HG02885 (cell line): Measurements from ENCODE around the gene JMJD1C.
"Not testable (repeated sequence)": the region's sequence is repeated elsewhere in the genome, so short reads cannot be mapped to it uniquely, and the experiment has no call there.

ENCODE experiments used
- ATAC-seq: cut with Tn5 transposase; IDR thresholded peaks from one replicate; pipeline ENCODE4 v1.9.1; 2021; ENCODE audit warnings: mild to moderate bottlenecking; ENCODE audit not compliant: unreplicated experiment, poor library complexity

Gene JMJD1C

DNA sequence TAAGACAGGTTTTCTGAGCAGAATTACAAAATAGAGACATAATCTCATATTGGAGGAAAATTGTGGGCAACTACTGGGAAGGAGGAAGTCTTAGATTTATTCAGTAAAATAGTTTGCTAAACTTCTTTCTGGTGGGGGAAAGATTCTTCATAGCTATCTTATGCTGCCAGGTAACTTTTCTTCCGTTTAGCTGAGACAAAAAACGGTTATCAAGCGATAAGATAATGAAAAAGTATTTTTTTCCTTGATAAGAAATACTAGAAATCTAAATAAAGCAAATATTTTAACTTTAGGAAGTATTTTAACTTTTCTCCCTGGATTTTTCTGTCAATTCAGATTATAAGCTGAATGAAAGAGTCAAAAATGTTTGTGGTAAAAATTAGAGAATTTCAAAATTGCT is 52.3 kb downstream of the JMJD1C start:
- ATAC-seq = no peak

DNA sequence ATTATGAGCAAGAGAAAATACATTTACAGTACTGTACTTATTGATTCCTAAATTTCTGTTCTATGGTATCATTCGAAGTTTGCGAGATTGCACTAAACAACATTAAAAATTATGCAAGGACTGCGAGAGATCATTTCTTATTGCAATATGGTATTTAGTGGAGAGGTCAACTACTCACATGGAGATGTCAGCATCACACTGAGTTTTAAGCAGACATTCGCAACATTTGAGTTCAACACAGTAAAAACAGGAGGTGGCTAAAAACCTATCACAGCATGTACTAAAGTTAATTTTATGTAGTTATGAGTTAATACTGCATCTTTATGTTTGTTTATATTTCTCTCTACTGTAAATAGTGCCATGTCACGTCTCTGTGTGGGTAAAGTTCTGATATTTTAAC is 53.5 kb downstream of the JMJD1C start:
- no peak for ATAC-seq

DNA sequence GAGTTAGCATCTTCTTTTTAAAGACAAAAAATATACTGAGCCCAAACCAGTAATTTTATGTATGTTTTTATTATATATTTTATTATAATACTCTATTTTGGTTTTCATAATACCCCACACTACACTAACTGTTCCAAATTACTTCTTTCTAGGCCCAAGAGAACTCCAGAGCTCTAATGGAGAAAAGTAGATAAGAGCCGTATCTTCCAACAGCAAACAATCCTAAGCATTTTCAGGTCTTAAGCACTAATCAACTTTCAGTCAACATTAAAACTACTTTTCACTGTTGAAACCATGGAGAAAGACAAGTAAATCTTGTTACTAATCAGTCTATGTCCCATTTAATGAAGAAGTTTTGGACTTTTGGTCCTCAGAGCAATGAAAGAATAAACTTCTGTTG is 55.1 kb downstream of the JMJD1C start:
- ATAC-seq = no peak

DNA sequence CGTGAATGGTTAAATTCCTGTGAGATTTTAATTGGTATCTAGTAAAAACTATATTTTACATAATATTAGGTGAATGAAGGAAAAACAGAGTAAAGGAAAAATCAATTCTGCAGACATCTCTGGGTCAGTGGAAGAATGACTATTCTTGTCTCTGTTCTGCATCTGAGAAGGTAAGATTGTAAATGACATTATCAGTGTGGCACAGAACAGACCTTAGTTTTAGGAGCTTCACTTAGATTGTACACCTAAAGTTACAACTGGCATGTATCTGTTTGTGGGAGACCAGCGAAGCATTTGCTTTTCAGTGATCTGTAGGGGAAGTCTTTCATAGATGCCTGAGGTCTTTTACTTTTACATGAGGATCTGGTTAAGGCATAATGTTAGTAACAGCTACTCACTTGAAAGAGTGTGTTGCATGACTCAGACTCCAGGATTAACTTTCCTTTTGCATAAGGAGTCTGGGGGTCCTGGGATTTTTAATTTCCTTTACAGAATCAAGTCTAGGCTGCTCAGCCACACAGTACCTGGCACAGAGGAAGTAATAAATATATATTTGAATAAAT is 56.2 kb downstream of the JMJD1C start:
- ATAC-seq = no peak

DNA sequence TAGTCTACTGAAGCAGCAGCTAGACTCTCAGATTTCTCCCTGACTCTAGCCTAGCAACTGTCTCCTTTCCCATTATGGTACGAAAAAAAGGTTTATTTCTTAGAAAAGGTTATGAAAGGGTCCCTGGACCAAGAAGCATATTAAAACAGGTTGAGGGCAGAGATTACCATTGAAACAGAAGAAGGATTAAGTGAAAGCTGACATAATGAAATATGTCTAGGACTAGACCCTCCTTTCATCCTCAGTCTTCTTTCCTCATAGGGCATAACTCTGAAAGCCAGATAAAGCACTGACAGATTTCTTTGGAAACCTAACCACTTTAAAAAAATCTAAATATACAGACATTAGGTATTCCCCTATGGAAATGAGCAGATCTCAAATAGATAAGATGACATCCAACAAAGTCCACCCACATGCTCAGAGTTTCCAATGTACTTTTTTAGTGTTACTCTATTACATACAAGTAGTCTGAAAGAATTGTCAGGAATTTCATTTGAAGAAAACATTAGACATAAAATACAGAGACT is 58.6 kb downstream of the JMJD1C start:
- no peak for ATAC-seq

DNA sequence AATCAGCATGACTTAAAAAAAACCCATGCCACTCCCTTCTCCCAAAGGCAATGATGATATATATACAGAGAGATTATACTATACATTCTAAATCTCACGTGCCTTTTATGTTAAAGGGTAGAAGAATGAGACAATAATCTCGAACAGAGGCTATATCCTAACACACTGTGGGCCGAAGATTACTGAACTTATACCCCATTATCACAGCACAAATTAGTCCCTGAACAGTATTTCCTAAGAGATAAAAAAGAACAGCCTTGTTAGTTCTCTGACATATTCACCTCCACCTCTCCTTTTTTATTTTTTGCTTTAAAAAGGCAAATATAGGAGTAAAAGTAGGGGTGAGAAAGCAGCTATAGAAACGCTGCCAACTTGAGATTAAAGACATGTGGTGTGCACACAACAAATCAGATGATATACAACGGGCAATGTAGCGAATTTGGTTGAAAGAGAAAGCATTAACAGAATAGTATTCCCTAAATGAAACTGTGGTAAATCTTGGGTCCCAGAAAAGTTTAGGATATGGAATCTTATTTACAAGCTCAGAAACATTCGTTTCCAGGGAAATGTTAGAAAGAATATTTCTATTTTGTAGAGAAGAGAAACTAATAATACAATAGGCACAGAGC is 69.5 kb downstream of the JMJD1C start:
- ATAC-seq = no peak

DNA sequence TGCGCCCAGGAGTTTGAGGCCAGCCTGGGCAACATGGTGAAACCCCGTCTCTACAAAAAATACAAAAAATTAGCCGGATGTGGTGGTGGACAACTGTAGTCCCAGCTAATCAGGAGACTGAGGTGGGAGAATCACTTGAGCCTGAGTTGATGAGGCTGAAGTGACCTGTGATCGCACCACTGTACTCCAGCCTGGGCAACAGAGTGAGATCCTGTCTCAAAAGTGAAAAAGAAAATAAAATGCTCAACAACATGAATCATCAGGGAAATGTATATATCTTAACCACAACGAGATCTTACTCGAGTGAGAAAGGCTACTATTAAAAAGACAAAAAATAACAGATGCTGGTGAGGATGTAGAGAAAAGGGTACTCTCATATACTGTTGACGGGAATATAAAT is 72.7 kb downstream of the JMJD1C start:
- ATAC-seq = no peak

DNA sequence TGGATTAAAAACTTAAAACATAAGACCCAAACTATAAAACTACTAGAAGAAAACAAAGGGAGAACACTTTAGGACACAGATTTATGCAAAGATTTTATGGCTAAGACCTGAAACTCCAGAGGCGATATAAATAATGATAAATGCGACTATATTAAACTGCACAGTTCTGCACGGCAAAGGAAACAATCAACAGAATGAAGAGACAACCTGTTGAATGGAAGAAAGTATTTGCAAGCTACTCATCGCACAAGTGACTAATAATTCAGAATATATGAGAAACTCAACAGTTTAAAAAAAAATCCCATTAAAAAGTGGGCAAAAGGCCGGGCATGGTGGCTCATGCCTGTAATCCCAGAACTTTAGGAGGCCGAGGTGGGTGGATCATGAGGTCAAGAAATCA is 73.6 kb downstream of the JMJD1C start:
- ATAC-seq = no peak

DNA sequence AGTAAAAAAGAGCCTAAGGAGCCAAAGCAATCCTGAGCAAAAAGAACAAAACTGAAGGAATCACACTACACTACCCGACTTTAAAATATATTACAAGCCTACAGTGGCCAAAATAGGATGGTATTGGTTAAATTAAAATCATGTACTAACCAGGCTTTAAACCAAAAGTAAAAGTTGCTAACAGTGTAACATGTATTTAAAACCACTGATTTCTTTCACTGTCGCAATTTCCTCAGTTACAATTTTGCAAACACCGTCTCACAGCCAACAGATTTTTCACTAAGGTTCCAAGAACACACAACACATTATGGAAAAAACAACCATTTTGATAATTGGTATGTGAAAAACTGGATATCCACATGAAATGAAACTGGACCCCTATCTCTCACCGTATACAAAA is 74.0 kb downstream of the JMJD1C start:
- ATAC-seq = no peak

DNA sequence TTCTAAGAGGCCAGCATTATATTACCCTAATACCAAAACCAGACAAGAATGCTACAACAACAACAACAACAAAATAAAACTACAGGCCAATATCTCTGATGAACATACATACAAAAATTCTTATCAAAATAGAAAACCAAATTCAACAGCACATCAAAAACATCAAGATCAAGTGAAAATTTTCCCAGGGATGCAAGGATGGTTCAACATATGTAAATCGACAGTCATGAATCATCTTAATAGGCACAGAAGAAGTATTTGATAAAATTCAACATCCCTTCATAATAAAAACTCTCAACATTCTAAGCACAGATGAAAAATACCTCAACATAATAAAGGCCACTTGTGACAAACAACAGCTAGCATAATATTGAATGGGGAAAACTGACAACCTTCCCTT is 75.3 kb downstream of the JMJD1C start:
- ATAC-seq = no peak

DNA sequence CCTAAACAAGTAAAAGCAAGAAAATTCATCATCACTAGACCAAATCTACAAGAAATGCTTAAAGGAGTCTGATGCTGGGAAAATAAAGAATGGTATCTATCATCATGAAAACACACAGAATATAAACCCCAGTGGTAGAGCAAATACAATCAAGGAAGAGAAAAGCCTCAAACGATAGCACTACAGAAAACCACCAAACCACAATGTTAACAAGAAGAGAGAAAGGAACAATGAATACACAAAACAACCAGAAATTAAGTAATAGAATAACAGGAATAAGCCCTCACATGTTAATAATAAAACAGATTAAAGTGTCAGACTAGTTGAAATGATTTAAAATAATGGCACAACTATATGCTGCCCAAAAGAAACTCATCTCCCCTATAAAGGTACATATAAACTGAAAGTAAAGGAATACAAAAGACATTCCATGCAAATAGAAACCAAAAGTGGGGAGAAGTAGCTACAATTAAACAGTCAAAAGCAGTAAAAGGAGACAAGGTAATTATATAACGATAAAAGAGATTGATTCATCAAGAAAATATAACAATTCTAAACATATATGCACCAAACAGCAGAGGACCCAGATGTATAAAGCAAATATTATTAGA is 77.3 kb downstream of the JMJD1C start:
- no peak for ATAC-seq

DNA sequence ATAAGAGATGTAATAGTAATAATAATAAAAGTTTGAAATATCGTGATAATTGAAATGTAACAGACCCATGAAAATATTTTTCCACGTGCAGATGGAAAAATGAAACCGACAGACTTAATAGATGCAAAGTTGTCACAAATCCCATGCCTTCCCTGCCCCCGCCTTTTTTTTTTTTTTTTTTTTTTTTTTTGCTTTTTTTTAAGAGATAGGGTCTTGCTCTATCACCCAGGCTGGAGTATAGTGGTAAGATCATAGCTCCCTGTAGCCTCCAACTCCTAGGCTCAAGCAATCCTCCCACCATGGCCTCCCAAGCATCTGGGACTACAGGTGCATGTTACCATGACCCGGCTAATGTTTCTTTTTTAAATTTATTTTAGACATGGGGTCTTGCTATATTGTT is 80.5 kb downstream of the JMJD1C start:
- no peak for ATAC-seq

DNA sequence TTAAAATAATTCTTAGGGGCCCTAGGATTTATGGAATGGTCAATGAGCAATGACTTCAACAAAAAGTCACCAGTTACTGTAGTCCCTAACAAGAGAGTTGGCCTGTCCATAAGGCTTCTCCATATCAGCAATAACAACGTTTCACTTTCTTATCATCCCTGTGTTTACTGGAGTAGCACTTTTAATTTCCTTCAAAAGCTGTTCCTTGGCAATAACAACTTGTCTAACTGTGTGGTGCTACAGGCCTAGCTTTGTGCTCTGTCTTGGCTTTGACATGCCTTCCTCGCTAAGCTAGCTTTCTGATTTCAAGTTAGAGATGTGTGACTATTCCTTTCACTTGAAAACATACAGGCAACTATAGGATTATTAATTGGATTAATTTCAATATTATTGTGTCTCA is 81.1 kb downstream of the JMJD1C start:
- no peak for ATAC-seq

DNA sequence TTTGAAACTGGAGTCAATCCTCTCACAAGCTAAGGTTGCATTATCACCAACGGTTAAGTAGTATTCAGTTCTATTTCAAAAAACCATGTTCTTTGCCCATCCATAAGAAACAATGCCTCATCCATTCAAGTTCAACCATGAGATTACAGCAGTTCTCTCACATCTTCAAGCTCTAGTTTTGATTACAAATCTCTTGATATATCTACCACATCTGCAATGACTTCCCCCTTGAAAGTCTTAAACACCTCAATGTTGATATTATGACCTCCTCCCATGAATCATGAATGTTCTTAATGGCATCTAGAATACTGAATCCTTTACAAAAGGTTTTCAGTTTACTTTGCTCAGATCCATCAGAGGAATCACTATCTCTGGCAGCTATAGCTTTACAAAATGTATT is 81.8 kb downstream of the JMJD1C start:
- no peak for ATAC-seq

DNA sequence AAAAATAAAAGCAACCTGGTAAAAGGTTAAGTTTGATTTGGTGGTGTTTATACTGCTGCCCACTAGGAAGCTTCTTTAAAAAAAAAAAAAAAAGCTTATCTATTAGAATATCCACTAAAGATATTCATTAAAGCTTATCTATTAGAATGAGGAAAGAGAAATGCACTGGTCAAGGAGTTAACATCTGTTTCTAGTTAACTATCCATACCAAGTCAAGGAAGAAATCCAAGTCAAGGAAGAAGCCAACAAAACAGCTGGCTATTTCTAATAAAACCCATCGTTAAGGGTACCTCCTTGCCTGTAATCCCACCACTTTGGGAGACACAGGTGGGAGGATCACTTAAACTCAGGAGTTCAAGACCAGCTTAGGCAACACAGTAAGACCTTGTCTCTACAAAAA is 82.6 kb downstream of the JMJD1C start:
- no peak for ATAC-seq

DNA sequence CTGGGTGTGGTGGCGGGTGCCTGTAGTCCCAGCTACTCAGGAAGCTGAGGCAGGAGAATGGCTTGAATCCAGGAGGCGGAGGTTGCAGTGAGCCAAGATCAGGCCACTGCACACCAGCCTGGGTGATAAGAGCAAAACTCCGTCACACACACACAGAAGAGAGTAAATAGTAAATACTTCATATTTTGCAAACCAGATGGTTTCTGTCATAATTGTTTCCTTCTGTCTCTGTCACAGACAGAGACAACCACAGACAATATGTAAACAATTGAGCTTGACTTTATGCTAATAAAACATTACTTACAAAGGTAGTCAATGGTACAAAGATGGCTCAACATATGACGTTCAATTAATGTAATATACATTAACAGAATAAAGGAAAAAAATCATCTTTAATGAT is 83.7 kb downstream of the JMJD1C start:
- ATAC-seq = no peak

DNA sequence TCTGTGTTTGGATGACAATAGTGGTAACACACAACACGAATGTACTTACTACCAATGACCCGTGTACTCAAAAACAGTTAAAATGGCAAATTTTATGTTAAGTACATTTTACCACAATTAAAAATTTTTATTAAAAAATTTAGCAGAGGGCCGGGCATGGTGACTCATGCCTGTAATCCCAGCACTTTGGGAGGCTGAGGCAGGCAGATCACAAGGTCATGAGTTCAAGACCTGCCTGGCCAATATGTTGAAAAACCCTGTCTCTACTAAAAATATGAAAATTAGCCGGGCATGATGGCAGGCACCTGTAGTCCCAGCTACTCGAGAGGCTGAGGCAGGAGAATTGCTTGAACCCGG is 88.5 kb downstream of the JMJD1C start:
- not testable (repeated sequence) for ATAC-seq

DNA sequence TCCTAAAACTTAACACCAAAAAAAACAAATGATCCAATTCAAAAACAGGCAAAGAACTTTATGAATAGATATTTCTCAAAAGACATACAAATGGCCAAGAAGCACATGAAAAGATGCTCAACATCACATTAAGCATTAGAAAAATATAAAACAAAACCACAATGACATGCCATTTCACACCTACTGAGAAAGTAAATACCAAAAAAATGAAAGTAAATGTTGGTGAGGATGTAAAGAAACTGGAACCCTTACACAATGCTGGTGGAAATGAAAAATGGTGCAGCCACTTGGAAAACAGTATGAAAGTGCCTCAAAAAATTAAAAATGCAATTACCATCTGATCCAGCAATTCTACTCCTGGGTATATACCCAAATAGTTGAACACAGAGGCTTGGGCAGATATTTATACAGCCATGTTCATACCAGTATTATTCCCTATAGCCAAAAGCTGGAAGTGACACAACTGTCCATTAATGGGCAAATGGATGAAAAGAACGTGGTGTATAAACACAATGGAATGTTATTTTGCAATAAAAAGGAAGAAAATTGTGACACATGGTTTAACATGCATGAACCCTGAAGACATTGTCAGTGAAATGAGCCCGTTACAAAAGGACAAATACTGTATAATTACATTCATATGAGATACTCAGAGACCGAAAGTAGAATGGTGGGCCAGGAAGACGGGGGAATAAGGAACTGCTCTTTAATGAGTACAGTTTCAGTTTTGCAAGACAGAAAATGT is 89.0 kb downstream of the JMJD1C start:
- peak; percentile 98 for ATAC-seq

DNA sequence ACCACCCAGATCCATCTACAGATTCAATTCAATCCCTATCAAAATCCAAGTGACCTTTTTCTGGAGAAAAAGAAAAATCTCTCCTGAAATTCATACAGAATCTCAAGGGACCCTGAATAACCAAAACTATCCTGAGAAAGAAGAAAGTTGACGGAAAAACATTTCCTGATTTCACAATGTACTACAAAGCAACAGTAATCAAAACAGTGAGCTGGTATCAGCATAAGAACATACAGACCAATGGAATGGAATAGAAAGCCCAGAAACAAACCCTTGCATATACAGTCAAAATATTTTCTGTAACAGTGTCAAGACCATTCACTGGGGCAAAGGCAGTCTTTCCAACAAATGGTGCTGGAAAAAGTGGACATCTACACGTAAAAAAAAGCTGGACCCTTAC is 89.9 kb downstream of the JMJD1C start:
- no peak for ATAC-seq

DNA sequence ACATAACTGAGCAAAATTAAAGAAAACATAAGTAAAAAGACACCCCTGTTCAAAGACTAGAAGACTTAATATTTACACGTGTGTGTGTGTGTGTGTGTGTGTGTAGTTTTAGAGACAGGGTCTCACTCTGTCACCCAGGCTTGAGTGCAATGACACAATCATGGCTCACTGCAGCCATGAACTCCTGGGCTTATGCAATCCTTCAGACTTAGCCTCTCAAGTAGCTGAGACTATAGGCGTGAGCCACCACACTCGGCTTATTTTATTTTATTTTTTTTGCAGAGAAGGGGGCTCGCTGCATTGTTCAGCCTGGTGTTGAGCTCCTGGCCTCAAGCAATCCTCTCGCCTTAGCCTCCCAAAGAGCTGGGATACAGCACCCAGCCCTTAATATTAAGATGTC is 90.3 kb downstream of the JMJD1C start:
- no peak for ATAC-seq

DNA sequence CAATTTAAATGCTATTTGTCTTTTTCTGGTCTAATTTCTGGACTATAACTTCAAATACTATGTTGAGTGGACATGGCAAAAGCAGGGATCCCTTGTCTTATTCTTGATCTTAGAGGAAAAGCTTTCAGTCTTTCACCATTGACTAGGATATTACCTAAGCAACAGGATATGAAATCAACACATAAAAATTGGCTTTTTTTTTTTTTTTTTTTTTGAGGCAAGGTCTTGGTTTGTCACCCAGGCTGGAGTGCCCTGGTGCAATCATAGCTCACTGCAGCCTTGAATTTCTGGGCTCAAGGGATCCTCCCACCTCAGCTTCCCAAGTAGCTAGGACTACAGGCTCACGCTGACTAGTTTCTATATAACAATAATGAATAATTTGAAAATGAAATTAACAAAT is 90.8 kb downstream of the JMJD1C start:
- no peak for ATAC-seq
